Measurements from ENCODE around the gene LDHAL6B.

DNA sequence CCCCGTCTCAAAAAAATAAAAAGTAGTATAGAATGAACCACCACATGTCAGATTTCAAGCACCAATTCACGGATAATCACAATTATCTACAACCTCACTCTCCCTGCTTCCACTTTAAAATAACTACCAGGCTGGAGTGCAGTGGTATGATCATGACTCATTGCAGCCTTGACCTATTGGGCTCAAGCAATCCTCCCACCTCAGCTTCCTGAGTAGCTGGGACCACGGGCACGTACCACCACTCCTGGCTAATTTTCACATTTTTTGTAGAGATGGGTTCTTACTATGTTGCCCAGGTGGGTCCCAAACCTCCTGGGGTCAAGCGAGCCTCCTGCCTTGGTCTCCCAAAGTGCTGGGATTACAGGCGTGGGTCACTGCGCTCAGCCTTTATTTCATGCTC is 38.1 kb upstream of the LDHAL6B start:
- TF ChIP-seq, protein P1, sequence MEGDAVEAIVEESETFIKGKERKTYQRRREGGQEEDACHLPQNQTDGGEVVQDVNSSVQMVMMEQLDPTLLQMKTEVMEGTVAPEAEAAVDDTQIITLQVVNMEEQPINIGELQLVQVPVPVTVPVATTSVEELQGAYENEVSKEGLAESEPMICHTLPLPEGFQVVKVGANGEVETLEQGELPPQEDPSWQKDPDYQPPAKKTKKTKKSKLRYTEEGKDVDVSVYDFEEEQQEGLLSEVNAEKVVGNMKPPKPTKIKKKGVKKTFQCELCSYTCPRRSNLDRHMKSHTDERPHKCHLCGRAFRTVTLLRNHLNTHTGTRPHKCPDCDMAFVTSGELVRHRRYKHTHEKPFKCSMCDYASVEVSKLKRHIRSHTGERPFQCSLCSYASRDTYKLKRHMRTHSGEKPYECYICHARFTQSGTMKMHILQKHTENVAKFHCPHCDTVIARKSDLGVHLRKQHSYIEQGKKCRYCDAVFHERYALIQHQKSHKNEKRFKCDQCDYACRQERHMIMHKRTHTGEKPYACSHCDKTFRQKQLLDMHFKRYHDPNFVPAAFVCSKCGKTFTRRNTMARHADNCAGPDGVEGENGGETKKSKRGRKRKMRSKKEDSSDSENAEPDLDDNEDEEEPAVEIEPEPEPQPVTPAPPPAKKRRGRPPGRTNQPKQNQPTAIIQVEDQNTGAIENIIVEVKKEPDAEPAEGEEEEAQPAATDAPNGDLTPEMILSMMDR (conservative IDR thresholded peaks at IDR 0.05; ENCODE audit: low read depth in 2 of 2): no peak
- TF ChIP-seq POLR2AphosphoS5 (IDR thresholded peaks at IDR 0.05; ENCODE audit: low read depth) (no peak), EZH2 (IDR thresholded peaks at IDR 0.05; ENCODE audit: low read depth, unreplicated experiment) (no peak), CREB1 (CRISPR knock-in tag; IDR thresholded peaks at IDR 0.05; ENCODE audit: low read depth) (no peak), EZH2phosphoT487 (IDR thresholded peaks at IDR 0.05; ENCODE audit: unreplicated experiment) (no peak), JUNB (IDR thresholded peaks at IDR 0.05; ENCODE audit: unreplicated experiment) (no peak), ZNF114 (CRISPR knock-in tag; IDR thresholded peaks at IDR 0.05) (no peak)
- TF ChIP-seq, protein P2, sequence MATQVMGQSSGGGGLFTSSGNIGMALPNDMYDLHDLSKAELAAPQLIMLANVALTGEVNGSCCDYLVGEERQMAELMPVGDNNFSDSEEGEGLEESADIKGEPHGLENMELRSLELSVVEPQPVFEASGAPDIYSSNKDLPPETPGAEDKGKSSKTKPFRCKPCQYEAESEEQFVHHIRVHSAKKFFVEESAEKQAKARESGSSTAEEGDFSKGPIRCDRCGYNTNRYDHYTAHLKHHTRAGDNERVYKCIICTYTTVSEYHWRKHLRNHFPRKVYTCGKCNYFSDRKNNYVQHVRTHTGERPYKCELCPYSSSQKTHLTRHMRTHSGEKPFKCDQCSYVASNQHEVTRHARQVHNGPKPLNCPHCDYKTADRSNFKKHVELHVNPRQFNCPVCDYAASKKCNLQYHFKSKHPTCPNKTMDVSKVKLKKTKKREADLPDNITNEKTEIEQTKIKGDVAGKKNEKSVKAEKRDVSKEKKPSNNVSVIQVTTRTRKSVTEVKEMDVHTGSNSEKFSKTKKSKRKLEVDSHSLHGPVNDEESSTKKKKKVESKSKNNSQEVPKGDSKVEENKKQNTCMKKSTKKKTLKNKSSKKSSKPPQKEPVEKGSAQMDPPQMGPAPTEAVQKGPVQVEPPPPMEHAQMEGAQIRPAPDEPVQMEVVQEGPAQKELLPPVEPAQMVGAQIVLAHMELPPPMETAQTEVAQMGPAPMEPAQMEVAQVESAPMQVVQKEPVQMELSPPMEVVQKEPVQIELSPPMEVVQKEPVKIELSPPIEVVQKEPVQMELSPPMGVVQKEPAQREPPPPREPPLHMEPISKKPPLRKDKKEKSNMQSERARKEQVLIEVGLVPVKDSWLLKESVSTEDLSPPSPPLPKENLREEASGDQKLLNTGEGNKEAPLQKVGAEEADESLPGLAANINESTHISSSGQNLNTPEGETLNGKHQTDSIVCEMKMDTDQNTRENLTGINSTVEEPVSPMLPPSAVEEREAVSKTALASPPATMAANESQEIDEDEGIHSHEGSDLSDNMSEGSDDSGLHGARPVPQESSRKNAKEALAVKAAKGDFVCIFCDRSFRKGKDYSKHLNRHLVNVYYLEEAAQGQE (IDR thresholded peaks at IDR 0.05; ENCODE audit: unreplicated experiment): no peak
- TF ChIP-seq, protein P3, sequence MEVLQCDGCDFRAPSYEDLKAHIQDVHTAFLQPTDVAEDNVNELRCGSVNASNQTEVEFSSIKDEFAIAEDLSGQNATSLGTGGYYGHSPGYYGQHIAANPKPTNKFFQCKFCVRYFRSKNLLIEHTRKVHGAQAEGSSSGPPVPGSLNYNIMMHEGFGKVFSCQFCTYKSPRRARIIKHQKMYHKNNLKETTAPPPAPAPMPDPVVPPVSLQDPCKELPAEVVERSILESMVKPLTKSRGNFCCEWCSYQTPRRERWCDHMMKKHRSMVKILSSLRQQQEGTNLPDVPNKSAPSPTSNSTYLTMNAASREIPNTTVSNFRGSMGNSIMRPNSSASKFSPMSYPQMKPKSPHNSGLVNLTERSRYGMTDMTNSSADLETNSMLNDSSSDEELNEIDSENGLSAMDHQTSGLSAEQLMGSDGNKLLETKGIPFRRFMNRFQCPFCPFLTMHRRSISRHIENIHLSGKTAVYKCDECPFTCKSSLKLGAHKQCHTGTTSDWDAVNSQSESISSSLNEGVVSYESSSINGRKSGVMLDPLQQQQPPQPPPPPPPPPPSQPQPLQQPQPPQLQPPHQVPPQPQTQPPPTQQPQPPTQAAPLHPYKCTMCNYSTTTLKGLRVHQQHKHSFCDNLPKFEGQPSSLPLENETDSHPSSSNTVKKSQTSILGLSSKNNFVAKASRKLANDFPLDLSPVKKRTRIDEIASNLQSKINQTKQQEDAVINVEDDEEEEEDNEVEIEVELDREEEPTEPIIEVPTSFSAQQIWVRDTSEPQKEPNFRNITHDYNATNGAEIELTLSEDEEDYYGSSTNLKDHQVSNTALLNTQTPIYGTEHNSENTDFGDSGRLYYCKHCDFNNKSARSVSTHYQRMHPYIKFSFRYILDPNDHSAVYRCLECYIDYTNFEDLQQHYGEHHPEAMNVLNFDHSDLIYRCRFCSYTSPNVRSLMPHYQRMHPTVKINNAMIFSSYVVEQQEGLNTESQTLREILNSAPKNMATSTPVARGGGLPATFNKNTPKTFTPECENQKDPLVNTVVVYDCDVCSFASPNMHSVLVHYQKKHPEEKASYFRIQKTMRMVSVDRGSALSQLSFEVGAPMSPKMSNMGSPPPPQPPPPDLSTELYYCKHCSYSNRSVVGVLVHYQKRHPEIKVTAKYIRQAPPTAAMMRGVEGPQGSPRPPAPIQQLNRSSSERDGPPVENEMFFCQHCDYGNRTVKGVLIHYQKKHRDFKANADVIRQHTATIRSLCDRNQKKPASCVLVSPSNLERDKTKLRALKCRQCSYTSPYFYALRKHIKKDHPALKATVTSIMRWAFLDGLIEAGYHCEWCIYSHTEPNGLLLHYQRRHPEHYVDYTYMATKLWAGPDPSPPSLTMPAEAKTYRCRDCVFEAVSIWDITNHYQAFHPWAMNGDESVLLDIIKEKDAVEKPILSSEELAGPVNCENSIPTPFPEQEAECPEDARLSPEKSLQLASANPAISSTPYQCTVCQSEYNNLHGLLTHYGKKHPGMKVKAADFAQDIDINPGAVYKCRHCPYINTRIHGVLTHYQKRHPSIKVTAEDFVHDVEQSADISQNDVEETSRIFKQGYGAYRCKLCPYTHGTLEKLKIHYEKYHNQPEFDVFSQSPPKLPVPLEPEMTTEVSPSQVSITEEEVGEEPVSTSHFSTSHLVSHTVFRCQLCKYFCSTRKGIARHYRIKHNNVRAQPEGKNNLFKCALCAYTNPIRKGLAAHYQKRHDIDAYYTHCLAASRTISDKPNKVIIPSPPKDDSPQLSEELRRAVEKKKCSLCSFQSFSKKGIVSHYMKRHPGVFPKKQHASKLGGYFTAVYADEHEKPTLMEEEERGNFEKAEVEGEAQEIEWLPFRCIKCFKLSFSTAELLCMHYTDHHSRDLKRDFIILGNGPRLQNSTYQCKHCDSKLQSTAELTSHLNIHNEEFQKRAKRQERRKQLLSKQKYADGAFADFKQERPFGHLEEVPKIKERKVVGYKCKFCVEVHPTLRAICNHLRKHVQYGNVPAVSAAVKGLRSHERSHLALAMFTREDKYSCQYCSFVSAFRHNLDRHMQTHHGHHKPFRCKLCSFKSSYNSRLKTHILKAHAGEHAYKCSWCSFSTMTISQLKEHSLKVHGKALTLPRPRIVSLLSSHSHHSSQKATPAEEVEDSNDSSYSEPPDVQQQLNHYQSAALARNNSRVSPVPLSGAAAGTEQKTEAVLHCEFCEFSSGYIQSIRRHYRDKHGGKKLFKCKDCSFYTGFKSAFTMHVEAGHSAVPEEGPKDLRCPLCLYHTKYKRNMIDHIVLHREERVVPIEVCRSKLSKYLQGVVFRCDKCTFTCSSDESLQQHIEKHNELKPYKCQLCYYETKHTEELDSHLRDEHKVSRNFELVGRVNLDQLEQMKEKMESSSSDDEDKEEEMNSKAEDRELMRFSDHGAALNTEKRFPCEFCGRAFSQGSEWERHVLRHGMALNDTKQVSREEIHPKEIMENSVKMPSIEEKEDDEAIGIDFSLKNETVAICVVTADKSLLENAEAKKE (CRISPR knock-in tag; IDR thresholded peaks at IDR 0.05): no peak
